Amygdala (tissue), 56 donors: Measurements from ENCODE around the gene FARP1.
A peak's percentile ranks its signal among the peaks of the same experiment; 100 is the strongest.
"Not testable (repeated sequence)": the region's sequence is repeated elsewhere in the genome, so short reads cannot be mapped to it uniquely, and the experiment has no call there.

Source experiments
- DNase-seq, 56 donors: peaks; one replicate each; lab custom pipeline; 2025; lab: John Stamatoyannopoulos, UW

The FARP1 gene

DNA sequence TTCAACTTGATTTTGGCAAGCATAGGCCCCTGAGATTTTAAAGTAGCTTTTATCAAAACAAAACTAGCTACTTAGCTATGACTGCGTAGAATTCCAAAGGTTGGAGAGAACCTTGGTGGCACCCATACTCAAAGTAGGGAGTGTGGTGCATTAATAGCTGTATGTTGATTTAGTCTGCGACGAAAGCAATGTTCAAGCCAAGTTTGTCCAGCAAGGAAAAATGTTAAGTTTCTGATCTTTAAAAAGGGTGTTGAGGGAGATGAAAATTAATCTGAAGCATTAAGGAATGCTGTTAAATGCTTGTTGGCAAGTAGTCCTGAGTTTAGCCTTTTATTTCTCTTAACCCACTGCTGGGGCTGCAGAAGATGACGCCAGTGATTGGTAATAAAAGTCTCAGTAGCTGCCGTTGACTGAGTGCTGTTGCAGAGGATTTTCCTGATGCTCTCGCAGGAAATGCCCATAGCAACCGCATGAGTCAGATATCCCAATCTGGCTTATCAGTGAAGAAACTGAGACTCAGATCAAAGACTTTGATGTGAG, 110.1 kb downstream of the FARP1 start:
- peak in 1 of 56 donors; percentile 12 for DNase-seq

- DNase-seq = no peak
Measured at GRCh38 chr13:98253526-98253925, 110.6 kb downstream of the FARP1 start.

DNA sequence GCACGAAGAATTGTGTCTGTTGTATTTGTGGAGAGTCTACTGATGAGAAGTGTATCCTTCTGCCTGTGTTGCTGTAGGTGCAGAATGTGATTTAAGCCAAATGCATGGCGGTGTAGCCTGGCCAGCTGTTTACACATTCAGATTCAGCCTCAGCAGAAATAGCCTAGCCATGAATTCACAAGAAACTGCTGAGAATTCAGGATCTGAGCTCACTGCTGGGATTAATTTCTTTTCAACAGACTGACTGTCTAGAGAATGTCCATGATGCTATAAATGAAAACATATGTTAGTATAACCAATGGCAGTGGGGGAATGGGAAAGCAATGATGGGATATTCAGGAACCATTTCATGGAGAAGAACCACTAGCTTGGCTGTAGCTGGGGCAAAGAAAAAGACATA, 111.6 kb downstream of the FARP1 start:
- no peak for DNase-seq

- no peak for DNase-seq
Measured at GRCh38 chr13:98258226-98258625, 115.3 kb downstream of the FARP1 start.

DNA sequence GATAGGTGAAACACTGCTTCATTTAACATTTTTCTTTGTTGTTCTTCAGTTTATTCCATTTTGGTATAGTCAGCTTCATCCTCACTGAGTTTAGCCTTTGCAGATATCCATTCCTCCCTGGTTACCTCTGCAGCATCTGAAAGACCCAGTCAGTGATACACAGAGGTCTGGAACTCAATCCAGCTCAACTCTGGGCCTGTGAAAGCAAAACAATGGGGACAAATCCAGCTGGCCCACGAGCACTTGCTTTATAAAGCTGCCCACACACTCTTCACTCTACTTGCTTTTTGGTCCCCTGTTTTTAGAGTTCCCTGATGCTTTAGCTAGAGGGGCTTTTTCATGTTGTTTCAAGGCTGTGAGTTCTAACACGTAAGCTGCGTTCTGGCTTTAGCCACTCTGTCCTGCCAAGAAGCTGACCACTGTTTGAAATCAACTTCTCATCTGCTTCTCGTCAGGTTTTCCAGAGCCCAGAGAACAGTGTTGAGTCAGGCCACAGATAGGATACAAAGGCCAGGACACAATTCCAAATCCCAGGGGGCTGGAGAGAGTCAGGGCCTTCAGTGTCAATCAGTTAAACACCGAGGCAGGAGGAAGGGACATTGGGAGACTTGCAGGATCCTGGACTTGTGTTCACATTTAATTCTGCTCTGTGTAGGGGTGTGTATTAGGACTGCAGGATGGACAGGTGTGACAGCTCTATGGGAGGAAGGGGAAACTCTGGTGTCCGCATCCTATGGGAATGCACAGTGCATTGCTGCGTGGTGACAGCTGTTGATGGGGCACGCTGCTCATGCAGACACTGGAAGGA, 117.7 kb downstream of the FARP1 start:
- no peak for DNase-seq

DNA sequence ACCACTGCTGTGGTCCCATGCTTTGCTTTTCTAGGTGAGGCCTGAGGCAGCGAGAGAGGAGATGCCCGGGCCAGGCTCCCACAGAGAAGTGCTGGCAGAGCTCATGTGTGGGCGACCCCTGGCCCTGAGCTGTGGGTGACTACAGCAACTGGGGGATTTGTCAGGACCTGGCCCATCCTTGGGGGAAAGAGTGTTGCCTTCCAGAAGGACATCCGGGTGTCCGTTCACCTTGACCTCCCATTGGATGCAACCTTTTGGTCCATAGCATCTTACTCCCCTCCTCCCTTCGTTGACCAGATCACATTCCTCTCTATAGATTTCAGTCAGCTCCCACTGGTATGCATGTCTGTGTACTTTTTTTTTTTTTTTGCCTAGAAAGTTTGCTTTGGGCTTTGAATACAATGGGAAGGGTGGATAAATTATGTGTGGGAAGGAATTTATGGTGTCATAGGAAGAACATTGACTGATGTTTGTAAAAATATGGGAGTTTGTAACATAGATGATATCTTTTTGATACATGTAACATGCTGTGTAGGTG, 118.3 kb downstream of the FARP1 start:
- DNase-seq = no peak

GRCh38 chr13:98262292-98262691, 119.4 kb downstream of the FARP1 start:
- no peak for DNase-seq

GRCh38 chr13:98263841-98264240, 120.9 kb downstream of the FARP1 start:
- DNase-seq = no peak

- DNase-seq = no peak
Measured at GRCh38 chr13:98264877-98265276, 122.0 kb downstream of the FARP1 start.

GRCh38 chr13:98265692-98266551, 123.0 kb downstream of the FARP1 start:
- peak in 1 of 56 donors; percentile 32 for DNase-seq

DNA sequence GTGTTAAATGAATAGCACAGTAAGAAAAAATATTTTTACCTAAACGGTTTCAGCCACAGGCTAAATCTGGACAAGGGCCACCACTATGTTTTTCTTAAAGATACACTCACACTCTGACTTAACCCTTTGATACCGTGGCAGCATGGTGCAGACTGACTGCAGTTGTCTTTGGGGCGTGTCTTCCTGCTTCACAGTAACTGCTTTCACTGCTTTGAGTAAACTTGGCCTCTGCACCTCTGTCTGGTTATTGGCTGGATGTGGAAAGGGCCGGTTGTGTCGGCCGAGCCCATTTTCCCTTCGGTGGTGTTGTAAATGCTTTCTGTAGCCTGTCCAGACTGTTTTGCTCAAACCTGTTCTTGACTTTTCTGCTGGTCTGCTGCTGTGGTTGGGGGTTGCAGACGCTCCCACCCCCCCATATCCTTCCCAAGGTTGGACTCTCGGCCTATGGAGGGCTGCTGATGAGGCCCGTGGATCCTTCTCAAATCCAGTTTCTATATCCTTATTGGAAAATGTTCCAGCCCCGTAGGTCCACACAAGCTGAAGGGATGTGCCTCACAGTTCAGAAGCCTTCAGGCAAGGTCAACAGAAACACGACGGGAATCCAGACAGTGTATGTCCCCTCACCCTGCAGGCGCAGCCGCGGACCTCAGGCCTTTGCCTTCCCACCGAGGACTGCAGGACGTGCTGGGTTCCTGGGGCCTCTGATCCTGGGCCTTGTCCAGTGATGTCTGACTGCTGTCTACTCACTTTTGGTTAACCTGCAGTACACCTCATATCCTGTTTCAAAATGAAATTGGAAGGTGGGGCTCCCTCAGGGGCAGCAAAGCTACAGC, 124.4 kb downstream of the FARP1 start:
- DNase-seq = peak in 1 of 56 donors; percentile 9

DNA sequence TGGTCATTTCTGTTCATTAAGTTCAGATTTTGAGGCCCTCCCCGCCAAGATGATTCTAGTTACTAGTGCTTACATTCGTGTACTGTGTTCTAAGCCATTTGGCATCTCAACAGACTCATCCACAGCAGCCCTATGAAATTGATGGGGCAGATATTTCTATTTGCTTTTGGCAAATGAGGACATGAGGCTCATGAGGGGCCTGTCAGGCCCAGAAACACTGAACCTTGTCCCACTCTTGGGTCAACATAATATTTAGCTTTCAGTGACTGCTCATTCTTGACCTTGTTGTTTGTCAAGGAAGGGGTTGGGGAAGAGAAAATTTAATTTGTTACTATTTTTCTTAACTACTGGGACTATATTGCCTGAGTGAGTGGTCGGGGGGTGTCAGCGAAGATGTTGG, 126.5 kb downstream of the FARP1 start:
- DNase-seq = no peak

GRCh38 chr13:98270819-98271218, 127.9 kb downstream of the FARP1 start:
- no peak for DNase-seq

- DNase-seq = not testable (repeated sequence)
Measured at GRCh38 chr13:98271646-98272045, 128.8 kb downstream of the FARP1 start.

DNA sequence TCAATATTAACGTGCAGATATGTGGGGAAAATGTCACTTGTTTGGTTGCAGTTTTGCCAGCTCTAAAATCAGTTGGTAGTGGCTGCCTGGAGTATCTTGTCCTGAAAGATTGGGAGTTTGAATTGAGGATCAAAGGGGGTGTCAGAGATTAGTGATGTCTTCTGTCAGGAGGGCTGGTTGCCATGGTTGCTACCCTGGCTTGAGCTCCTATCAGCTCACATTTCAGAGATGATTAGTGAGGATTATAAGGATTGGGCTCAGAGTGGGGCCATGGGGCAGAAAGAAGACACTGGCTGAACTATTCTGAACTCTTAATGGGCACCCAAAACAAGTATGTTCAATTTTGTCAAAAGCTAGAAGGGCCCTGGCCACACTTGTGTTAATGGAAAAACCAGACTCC, 129.7 kb downstream of the FARP1 start:
- DNase-seq = no peak

DNA sequence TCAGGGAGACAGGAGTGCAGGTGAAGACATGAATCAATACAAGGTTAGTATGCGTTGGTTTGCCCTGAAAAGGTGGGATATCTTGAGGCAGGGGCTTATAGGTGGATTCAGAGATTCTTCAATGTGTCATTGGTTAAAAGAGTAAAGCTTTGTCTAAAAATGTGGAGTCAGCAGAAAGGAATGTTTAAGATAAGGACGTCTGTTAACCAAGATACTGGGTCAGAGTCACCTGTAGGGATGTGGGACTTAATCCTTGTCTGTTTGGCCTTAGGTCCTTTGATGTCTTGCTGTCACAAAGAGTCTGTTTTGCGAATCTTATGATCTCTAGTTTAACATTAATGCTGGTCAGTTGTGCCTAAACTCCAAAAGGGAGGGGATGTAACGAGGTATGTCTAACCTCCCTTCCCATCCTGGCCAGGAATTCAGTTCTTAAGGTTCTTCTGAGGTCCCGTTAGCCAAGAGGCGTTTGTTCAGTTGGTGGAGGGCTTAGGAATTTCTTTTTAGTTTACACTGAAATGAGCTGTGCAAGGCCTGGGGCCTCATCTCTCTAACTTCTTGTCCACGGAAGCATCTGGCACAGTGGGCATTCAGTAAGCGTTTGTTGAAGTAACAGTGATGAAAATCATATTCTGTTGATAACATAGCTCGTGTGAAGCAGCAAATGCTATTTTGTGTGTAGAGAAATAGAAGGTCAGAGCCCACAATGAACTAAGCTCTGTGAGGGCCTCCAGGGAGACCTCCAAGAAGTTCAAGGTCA, 130.4 kb downstream of the FARP1 start:
- no peak for DNase-seq

GRCh38 chr13:98273824-98274742, 131.2 kb downstream of the FARP1 start:
- no peak for DNase-seq

DNA sequence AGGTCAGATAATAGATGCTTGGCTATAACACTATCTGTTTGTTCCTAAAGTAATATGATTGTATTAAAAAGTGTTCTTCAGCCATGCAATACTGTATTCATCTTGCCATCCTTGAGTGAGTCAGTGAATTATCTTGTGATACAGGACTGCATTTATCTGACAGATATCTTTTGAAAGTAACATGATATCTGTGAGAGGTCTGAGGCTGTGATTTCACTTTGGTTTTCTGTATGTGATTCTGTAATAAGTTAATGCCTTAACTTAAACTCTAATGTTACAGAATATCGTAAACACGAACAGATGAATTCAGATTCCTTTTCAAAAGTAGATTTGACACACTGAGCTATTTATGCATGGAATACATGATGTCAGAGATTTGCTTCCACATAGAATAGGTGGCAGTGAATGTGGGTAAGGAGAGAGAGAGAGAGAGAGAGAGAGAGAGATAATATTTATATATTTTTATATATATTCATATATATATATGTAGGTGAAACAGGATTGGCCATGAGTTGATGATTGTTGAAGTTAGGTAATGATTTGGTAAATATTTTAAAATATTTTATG, 132.1 kb downstream of the FARP1 start:
- DNase-seq = no peak
